Natural killer cell treated with Interleukin-12 subunit alpha and Interleukin-12 subunit beta and Interleukin-15 and Interleukin-18, amount 100 ng/mL, for 72 hours (primary cell): Measurements from ENCODE around the gene DOCK1. TPM values are rescaled to one million over a fixed set of nuclear protein-coding genes. Genes with fewer than 3 reads are reported as not detected.

Experiments
- ATAC-seq, 2 donors: fragments of 150-1000 bp; cut with Tn5 transposase in 1 of 2; sonication (Bioruptor Pico), chemical (Tn5 transposase) in 1 of 2; 2 replicates each; pipeline ENCODE4 v1.10.0; 2021
- DNase-seq: peaks from one replicate; pipeline ENCODE4 v3.0.0; 2022; ENCODE audit warnings: low spot score
- H3K27ac Mint-ChIP-seq, 2 donors: 1 replicate in 1 of 2; 2 replicates in 1 of 2; pipeline ENCODE4 v1.8.0; 2022; ENCODE audit warnings: mixed read lengths in 2 of 2, mild to moderate bottlenecking in 1 of 2, moderate library complexity in 1 of 2
- H3K27me3 Mint-ChIP-seq, 2 donors: 1 replicate in 1 of 2; 2 replicates in 1 of 2; pipeline ENCODE4 v1.8.0; 2022; ENCODE audit warnings: mixed read lengths in 2 of 2
- H3K36me3 Mint-ChIP-seq: one replicate; pipeline ENCODE4 v1.8.0; 2022; ENCODE audit warnings: mixed read lengths
- H3K4me1 Mint-ChIP-seq, 2 donors: 1 replicate in 1 of 2; 2 replicates in 1 of 2; pipeline ENCODE4 v1.8.0; 2022; ENCODE audit warnings: low read depth in 2 of 2, mixed read lengths in 2 of 2, mild to moderate bottlenecking in 1 of 2
- H3K4me3 Mint-ChIP-seq: one replicate; pipeline ENCODE4 v1.8.0; 2022; ENCODE audit warnings: mixed read lengths
- H3K9me3 Mint-ChIP-seq: 2 replicates; pipeline ENCODE4 v1.8.0; 2022; ENCODE audit warnings: mixed read lengths
- total RNA-seq, 2 donors: library from RNA; stranded (reverse); gene quantifications; one replicate each; pipeline ENCODE4 v1.2.3, GENCODE V29; 2022

Gene DOCK1
- total RNA-seq, 2 donors from 2014 or later: 0.28 to 1.3 TPM

- ATAC-seq (no peak), DNase-seq (no peak)
- Mint-ChIP-seq H3K9me3 (no peaks in the 10 kb centered on the region), H3K27me3 (peaks cover 30 to 38% of the 10 kb centered on the region in 2 donors), H3K36me3 (no peaks in the 10 kb centered on the region), H3K4me3 (no peak overlapping the region), H3K27ac (no peak overlapping the region), H3K4me1 (no peaks in the 10 kb centered on the region)
These were observed 562.6 kb downstream of the DOCK1 start for GRCh38 chr10:127467811-127468210.

- Mint-ChIP-seq H3K27ac (no peak overlapping the region), H3K27me3 (peaks cover 30 to 41% of the 10 kb centered on the region in 2 donors), H3K36me3 (no peaks in the 10 kb centered on the region), H3K4me3 (no peak overlapping the region), H3K4me1 (no peaks in the 10 kb centered on the region), H3K9me3 (no peaks in the 10 kb centered on the region)
- DNase-seq (no peak), ATAC-seq (no peak)
These were observed 563.4 kb downstream of the DOCK1 start for GRCh38 chr10:127468632-127469031.

GRCh38 chr10:127470911-127471310, 565.7 kb downstream of the DOCK1 start:
- ATAC-seq: peak in 1 of 2 donors; percentile 5
- Mint-ChIP-seq H3K9me3 (no peaks in the 10 kb centered on the region), H3K36me3 (no peaks in the 10 kb centered on the region), H3K27me3 (peaks cover 19 to 27% of the 10 kb centered on the region in 2 donors), H3K4me1 (no peaks in the 10 kb centered on the region), H3K4me3 (no peak overlapping the region), H3K27ac (no peak overlapping the region)
- no peak for DNase-seq

- H3K27ac Mint-ChIP-seq: no peak overlapping the region
- ATAC-seq (no peak), DNase-seq (no peak)
- H3K36me3 Mint-ChIP-seq: no peaks in the 10 kb centered on the region
- no peaks in the 10 kb centered on the region for H3K4me1 Mint-ChIP-seq
- H3K4me3 Mint-ChIP-seq: no peak overlapping the region
- H3K27me3 Mint-ChIP-seq: peaks cover 24 to 37% of the 10 kb centered on the region in 2 donors
- H3K9me3 Mint-ChIP-seq: no peaks in the 10 kb centered on the region
These were observed 567.7 kb downstream of the DOCK1 start for GRCh38 chr10:127472976-127473375.

- Mint-ChIP-seq H3K4me3 (no peak overlapping the region), H3K27me3 (peaks cover 22 to 50% of the 10 kb centered on the region in 2 donors), H3K9me3 (no peaks in the 10 kb centered on the region), H3K36me3 (no peaks in the 10 kb centered on the region), H3K27ac (no peak overlapping the region), H3K4me1 (no peaks in the 10 kb centered on the region)
- DNase-seq (no peak), ATAC-seq (no peak)
These were observed 569.3 kb downstream of the DOCK1 start for GRCh38 chr10:127474501-127474900.

GRCh38 chr10:127485153-127485857, 580.1 kb downstream of the DOCK1 start:
- no peaks in the 10 kb centered on the region for H3K4me1 Mint-ChIP-seq
- ATAC-seq (peak; percentile 33 to 34), DNase-seq (no peak)
- H3K27me3 Mint-ChIP-seq: peaks cover 22 to 27% of the 10 kb centered on the region in 2 donors
- H3K4me3 Mint-ChIP-seq: no peak overlapping the region
- H3K36me3 Mint-ChIP-seq: no peaks in the 10 kb centered on the region
- no peak overlapping the region for H3K27ac Mint-ChIP-seq
- H3K9me3 Mint-ChIP-seq: no peaks in the 10 kb centered on the region

- H3K4me3 Mint-ChIP-seq: no peak overlapping the region
- peaks cover 22 to 27% of the 10 kb centered on the region in 2 donors for H3K27me3 Mint-ChIP-seq
- no peak overlapping the region for H3K27ac Mint-ChIP-seq
- DNase-seq (no peak), ATAC-seq (no peak)
- no peaks in the 10 kb centered on the region for H3K9me3 Mint-ChIP-seq
- H3K36me3 Mint-ChIP-seq: no peaks in the 10 kb centered on the region
- no peaks in the 10 kb centered on the region for H3K4me1 Mint-ChIP-seq
These were observed 581.1 kb downstream of the DOCK1 start for GRCh38 chr10:127486355-127486754.

- Mint-ChIP-seq H3K9me3 (no peaks in the 10 kb centered on the region), H3K27ac (no peak overlapping the region), H3K4me1 (no peaks in the 10 kb centered on the region), H3K27me3 (peaks cover 11 to 13% of the 10 kb centered on the region in 2 donors), H3K36me3 (no peaks in the 10 kb centered on the region), H3K4me3 (no peak overlapping the region)
- ATAC-seq (no peak), DNase-seq (no peak)
These were observed 587.5 kb downstream of the DOCK1 start for GRCh38 chr10:127492607-127493250.

GRCh38 chr10:127496035-127496434, 590.8 kb downstream of the DOCK1 start:
- Mint-ChIP-seq H3K27ac (no peak overlapping the region), H3K4me1 (no peaks in the 10 kb centered on the region), H3K9me3 (no peaks in the 10 kb centered on the region), H3K4me3 (no peak overlapping the region), H3K36me3 (no peaks in the 10 kb centered on the region), H3K27me3 (peaks cover 16 to 21% of the 10 kb centered on the region in 2 donors)
- ATAC-seq (no peak), DNase-seq (no peak)

- Mint-ChIP-seq H3K27me3 (peaks cover 26 to 29% of the 10 kb centered on the region in 2 donors), H3K36me3 (no peaks in the 10 kb centered on the region), H3K4me3 (no peak overlapping the region), H3K4me1 (no peaks in the 10 kb centered on the region), H3K27ac (no peak overlapping the region), H3K9me3 (no peaks in the 10 kb centered on the region)
- ATAC-seq: no peak
- DNase-seq: no peak
These were observed 592.5 kb downstream of the DOCK1 start for GRCh38 chr10:127497685-127498084.

- Mint-ChIP-seq H3K36me3 (no peaks in the 10 kb centered on the region), H3K27me3 (peaks cover 25 to 28% of the 10 kb centered on the region in 2 donors), H3K4me3 (no peak overlapping the region), H3K4me1 (no peaks in the 10 kb centered on the region), H3K27ac (no peak overlapping the region), H3K9me3 (no peaks in the 10 kb centered on the region)
- DNase-seq: no peak
- no peak for ATAC-seq
These were observed 592.9 kb downstream of the DOCK1 start for GRCh38 chr10:127498087-127498486.

- Mint-ChIP-seq H3K4me1 (no peaks in the 10 kb centered on the region), H3K9me3 (no peaks in the 10 kb centered on the region), H3K36me3 (no peaks in the 10 kb centered on the region), H3K4me3 (no peak overlapping the region), H3K27me3 (peaks cover 24 to 25% of the 10 kb centered on the region in 2 donors), H3K27ac (no peak overlapping the region)
- ATAC-seq (no peak), DNase-seq (no peak)
These were observed 594.9 kb downstream of the DOCK1 start for GRCh38 chr10:127500127-127500526.
